SU-DHL-6 (cell line): ENCODE results near the gene RPS19.

Source experiments
- H2AFZ ChIP-seq: fragments of 200-600 bp; sonication (generic); 2 replicates; pipeline ENCODE4 v1.6.1; 2014; ENCODE audit warnings: low read depth, mild to moderate bottlenecking, moderate library complexity, mixed read lengths, antibody characterized with exemption, low read length; ENCODE audit not compliant: severe bottlenecking
- H3F3A ChIP-seq: fragments of 200-600 bp; shearing (Covaris generic); 2 replicates; pipeline ENCODE4 v1.6.0; 2016; ENCODE audit warnings: antibody characterized with exemption, mild to moderate bottlenecking; ENCODE audit not compliant: insufficient read depth
- H3K27ac ChIP-seq: fragments of 200-600 bp; sonication (generic); 2 replicates; pipeline ENCODE4 v1.5.1; 2016; ENCODE audit warnings: low read depth, mild to moderate bottlenecking, low read length, moderate library complexity, mixed read lengths
- H3K27me3 ChIP-seq: fragments of 200-600 bp; sonication (generic), shearing (Covaris generic); 2 replicates; pipeline ENCODE4 v1.6.0; 2014; ENCODE audit warnings: mild to moderate bottlenecking, low read length
- H3K36me3 ChIP-seq: fragments of 200-600 bp; sonication (generic); 2 replicates; pipeline ENCODE4 v1.6.1; 2014; ENCODE audit warnings: mild to moderate bottlenecking, low read length, mixed read lengths
- H3K4me2 ChIP-seq: fragments of 300-600, 200-600 bp; shearing (Covaris generic), sonication (generic); 2 replicates; pipeline ENCODE4 v1.6.0; 2014; ENCODE audit warnings: low read length, low read depth, mild to moderate bottlenecking; ENCODE audit not compliant: poor library complexity, severe bottlenecking
- H3K4me3 ChIP-seq: fragments of 200-600 bp; sonication (generic); 2 replicates; pipeline ENCODE4 v1.5.1; 2014; ENCODE audit warnings: antibody characterized with exemption, low read length, mild to moderate bottlenecking, mixed read lengths; ENCODE audit not compliant: insufficient read depth, poor library complexity, severe bottlenecking
- H3K79me2 ChIP-seq: fragments of 200-600 bp; sonication (generic); 2 replicates; pipeline ENCODE4 v1.6.1; 2014; ENCODE audit warnings: mild to moderate bottlenecking, low read length, moderate library complexity; ENCODE audit not compliant: insufficient read depth
- H3K9ac ChIP-seq: fragments of 200-600 bp; sonication (generic); 2 replicates; pipeline ENCODE4 v1.7.0; 2014; ENCODE audit warnings: mild to moderate bottlenecking, low read length
- H3K9me2 ChIP-seq: fragments of 200-600 bp; sonication (generic); replicated peaks from 2 replicates; pipeline ENCODE4 v1.6.1; 2014; ENCODE audit warnings: low read length; ENCODE audit not compliant: insufficient read depth
- H3K9me3 ChIP-seq: fragments of 200-600 bp; sonication (generic); 2 replicates; pipeline ENCODE4 v1.6.1; 2014; ENCODE audit warnings: low read length, mixed read lengths; ENCODE audit not compliant: insufficient read depth
- H4K20me1 ChIP-seq: fragments of 200-600 bp; sonication (generic); 2 replicates; pipeline ENCODE4 v1.6.1; 2014; ENCODE audit warnings: low read depth, mild to moderate bottlenecking, antibody characterized with exemption, low read length, moderate library complexity, mixed read lengths
- EZH2phosphoT487 ChIP-seq: fragments of 200-600 bp; sonication (generic), shearing (Covaris generic); conservative IDR thresholded peaks from 2 replicates; pipeline ENCODE4 v1.6.1; 2018; ENCODE audit warnings: mild to moderate bottlenecking, antibody characterized with exemption, low read length, moderate library complexity, mixed read lengths
- TF ChIP-seq, protein P1 (sequence below): fragments of 200-600 bp; sonication (generic); IDR thresholded peaks from one replicate; pipeline ENCODE4 v1.5.1; 2017; ENCODE audit warnings: antibody characterized with exemption, mild to moderate bottlenecking, low read length, moderate library complexity; ENCODE audit not compliant: insufficient read depth, poor library complexity, severe bottlenecking

Gene RPS19

DNA sequence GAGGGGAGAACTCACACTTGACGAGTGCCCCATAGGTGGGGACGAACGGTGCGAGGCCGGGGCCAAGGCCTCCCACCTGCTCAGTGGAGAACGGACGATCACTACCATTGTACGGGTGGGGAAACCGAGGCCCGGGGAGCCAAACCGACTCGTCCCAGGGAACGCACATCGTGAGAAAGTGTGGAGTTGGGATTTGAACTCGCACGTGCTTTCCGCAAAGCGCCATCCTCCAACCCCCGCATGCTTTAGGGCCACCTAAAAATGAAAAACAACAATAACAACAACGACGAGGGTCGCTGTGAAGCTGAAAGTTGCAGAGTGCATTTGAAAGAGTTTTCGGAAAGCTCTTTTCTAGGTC, 23.4 kb downstream of the RPS19 start:
- TF ChIP-seq, protein P1, sequence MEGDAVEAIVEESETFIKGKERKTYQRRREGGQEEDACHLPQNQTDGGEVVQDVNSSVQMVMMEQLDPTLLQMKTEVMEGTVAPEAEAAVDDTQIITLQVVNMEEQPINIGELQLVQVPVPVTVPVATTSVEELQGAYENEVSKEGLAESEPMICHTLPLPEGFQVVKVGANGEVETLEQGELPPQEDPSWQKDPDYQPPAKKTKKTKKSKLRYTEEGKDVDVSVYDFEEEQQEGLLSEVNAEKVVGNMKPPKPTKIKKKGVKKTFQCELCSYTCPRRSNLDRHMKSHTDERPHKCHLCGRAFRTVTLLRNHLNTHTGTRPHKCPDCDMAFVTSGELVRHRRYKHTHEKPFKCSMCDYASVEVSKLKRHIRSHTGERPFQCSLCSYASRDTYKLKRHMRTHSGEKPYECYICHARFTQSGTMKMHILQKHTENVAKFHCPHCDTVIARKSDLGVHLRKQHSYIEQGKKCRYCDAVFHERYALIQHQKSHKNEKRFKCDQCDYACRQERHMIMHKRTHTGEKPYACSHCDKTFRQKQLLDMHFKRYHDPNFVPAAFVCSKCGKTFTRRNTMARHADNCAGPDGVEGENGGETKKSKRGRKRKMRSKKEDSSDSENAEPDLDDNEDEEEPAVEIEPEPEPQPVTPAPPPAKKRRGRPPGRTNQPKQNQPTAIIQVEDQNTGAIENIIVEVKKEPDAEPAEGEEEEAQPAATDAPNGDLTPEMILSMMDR: no peak
- TF ChIP-seq EZH2phosphoT487: no peak
- Histone ChIP-seq H3K27me3 (no peaks in the 10 kb centered on the region), H3K9me2 (no peaks in the 10 kb centered on the region), H3K36me3 (peaks cover 11% of the 10 kb centered on the region), H4K20me1 (no peaks in the 10 kb centered on the region), H3K9ac (peak overlapping the region; percentile 89), H3F3A (peaks cover 53% of the 10 kb centered on the region), H3K4me3 (peak overlapping the region; percentile 65), H2AFZ (no peak overlapping the region), H3K27ac (peak overlapping the region; percentile 100), H3K9me3 (no peaks in the 10 kb centered on the region), H3K79me2 (peaks cover 57% of the 10 kb centered on the region), H3K4me2 (peak overlapping the region; percentile 68)

DNA sequence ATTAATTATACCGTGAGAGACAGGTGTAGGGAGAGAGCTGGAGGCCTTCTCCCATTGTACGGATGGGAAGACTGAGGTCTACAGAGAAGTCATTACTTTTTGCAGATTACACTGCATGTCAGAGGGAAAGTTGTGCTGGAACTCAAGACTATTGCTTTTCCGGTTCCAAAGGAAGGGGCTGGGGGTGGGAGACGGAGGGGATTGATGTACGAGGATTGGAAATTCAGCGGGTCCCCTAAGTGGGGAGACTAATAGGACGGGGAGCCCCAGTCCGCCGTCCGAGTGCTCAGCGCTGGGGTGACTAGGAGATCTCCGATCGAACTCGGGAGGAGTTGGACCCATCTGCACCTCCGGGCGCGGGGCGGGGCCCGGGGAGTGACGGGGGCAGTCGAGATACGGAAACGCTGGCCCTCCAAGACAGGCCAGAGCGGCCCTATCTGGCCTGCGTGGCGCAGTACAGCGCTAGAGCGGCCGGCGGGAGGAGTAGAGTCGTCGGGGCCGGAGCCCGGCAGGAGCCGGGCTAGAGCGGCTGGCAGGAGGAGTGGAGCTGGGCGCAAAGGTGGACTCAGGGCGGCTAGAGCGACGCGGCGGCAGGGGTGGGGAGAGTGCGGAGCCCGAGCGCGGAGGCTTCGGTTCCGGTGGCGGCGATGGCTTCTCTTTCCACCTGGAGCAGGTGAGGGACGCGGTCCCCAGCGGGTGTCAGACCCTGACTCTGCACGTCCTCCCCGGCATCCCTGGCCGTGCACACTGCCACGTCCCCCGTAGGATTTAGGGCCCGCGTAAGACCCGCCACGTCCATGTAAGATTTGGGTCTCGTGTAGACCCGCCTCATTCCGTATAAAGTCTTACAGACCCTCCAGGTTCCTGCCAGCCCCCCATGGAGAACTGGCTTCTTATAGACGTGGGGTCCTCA, 24.0 kb downstream of the RPS19 start:
- Histone ChIP-seq H3K9me2 (no peaks in the 10 kb centered on the region), H3K36me3 (peaks cover 5% of the 10 kb centered on the region; the same call in 1 of the 2 replicates), H3K79me2 (peaks cover 57% of the 10 kb centered on the region), H2AFZ (no peak overlapping the region), H3F3A (peaks cover 47% of the 10 kb centered on the region), H4K20me1 (no peaks in the 10 kb centered on the region), H3K9ac (peak overlapping the region; percentile 89), H3K27ac (peak overlapping the region; percentile 100), H3K27me3 (no peaks in the 10 kb centered on the region), H3K9me3 (no peaks in the 10 kb centered on the region), H3K4me3 (peak overlapping the region; percentile 65), H3K4me2 (peak overlapping the region; percentile 97)
- TF ChIP-seq, protein P1: no peak
- TF ChIP-seq EZH2phosphoT487: no peak

DNA sequence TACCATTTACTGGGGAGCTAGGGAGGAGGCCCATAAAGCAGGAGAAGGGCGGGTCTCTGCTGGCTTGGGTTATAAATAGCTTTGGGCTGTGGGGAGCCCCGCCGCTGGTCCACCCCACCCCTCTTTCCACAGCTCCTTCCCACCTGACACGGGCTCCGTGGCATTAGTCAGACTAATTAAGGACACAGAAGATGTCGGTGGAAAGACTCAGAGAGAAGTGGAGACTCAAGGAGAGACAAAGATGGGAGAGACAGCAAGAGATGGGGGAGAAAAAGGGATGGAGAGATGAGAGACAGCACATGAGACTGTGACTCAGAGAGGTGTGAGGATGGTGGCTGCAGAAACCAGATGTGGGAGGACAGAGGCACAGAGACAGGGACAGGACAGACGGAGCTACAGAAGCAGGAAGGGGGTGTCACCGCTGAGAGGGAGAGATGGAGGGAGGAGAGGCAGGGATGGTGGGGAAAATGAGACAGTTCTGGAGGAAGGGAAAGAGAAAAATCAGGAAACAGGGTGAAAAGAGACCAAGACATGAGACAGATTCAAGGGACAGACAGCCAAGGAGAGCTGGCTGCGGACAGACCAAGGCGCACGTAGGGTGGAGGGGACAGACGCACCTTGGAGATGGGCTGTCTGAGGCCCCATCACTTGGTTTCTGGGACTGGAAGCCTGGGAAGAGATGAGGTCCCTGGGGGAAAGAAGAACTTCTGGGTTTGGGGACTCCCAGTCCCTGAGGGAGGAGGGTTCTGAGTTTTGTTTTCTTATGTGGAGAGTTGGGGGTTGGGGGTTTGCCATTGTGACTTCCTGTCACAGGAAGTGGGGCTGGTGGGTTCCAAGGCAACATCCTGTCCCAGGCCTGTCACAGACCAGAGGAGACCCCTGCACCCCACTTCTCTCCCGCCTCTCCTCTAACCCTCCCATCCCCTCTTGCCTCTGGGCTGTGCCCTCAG, 27.0 kb downstream of the RPS19 start:
- Histone ChIP-seq H3K4me3 (peak overlapping the region; percentile 25), H4K20me1 (no peaks in the 10 kb centered on the region), H3F3A (peaks cover 20% of the 10 kb centered on the region), H3K36me3 (no peaks in the 10 kb centered on the region), H3K27me3 (no peaks in the 10 kb centered on the region), H3K9me2 (no peaks in the 10 kb centered on the region), H3K79me2 (peaks cover 50% of the 10 kb centered on the region), H2AFZ (no peak overlapping the region), H3K9ac (peak overlapping the region; percentile 89), H3K27ac (peak overlapping the region; percentile 83), H3K9me3 (no peaks in the 10 kb centered on the region), H3K4me2 (peak overlapping the region; percentile 97)
- TF ChIP-seq EZH2phosphoT487: no peak
- TF ChIP-seq, protein P1: no peak
